ENCODE measurements around the gene TAB2.

DNA sequence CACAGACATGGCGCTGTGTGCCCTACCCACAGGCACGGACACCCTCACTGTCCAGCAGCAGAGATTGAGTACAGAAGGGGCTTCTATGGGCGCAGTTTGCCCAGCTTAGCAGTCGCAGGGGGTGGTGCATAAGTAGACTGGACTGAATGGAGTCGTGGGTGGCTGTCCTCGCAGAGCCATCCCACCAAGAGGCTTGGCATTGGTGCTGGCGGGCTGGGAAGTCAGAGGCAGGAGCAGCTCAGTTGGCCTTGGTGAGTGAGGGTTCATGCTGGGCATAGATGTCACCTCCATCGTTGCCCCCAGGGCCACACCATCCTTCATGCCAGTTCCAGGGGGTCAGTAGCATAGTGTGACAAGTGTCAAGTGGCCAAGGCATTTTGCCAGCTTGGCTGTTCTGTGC, 107.7 kb downstream of the TAB2 start:
- TF ChIP-seq ZNF274 (IDR thresholded peaks at IDR 0.05; ENCODE audit: low read depth, low read length) (no peak), YY1 (IDR thresholded peaks at IDR 0.05; ENCODE audit: insufficient read depth, insufficient read length) (no peak)
